ENCODE data around the gene RND2.

Gene RND2

GRCh38 chr17:43079641-43080302, 54.7 kb downstream of the RND2 start:
- no peak for DNase-seq
